HG02588 (cell line): Measurements from ENCODE around the gene FLNB.

Experiments used
- ATAC-seq: cut with Tn5 transposase; IDR thresholded peaks from one replicate; pipeline ENCODE4 v1.9.1; 2021; ENCODE audit warnings: mild to moderate bottlenecking, moderate library complexity; ENCODE audit not compliant: unreplicated experiment

Gene FLNB

DNA sequence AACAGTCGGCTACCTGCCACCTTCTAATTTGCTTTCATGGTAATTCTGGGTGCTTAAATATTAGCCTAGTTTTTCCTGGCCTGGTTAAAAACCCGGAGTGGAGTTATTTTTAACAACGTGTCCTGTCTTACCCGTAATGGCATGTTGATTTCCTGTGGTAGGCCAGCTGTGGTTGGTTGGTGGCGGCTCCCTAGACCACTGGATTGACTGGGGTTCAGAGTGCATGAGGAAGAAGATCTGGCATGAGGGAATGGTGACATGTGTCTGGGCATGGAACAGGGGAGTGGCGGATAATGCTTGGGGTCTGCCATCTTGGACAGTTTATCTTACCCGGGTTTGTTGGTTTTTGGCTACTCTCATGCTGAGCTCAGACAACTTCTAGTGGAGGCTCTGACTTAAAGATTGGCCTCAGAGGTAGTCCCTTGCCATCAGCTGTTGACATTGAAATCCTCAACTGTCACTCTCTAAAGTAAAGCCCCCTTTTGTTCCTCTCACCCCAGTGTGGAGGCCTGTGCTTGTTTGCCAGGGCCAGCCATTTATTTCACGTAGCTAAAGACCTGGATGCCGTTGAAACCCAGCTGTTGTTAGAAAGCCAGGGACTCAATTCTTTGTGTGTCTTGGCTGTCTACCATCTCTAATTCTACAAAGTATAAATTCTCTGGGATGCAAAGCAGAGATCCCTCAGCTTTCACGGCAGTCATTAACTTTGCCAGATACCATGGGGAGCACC lies 121.0 kb downstream of the FLNB start:
- no peak for ATAC-seq

DNA sequence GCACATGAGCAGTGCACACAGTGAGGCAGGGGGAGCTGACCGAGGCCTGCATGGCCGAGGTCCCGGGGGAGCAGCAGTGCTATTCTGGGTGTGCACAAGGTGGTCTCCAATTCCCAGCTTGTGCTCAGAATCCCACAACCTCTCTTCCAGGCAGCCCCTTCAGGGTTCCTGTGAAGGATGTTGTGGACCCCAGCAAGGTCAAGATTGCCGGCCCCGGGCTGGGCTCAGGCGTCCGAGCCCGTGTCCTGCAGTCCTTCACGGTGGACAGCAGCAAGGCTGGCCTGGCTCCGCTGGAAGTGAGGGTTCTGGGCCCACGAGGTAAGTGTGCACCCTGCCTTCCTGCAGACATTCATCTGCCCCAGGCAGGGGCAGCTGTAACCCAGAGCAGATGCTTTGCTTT lies 122.4 kb downstream of the FLNB start:
- ATAC-seq: no peak

DNA sequence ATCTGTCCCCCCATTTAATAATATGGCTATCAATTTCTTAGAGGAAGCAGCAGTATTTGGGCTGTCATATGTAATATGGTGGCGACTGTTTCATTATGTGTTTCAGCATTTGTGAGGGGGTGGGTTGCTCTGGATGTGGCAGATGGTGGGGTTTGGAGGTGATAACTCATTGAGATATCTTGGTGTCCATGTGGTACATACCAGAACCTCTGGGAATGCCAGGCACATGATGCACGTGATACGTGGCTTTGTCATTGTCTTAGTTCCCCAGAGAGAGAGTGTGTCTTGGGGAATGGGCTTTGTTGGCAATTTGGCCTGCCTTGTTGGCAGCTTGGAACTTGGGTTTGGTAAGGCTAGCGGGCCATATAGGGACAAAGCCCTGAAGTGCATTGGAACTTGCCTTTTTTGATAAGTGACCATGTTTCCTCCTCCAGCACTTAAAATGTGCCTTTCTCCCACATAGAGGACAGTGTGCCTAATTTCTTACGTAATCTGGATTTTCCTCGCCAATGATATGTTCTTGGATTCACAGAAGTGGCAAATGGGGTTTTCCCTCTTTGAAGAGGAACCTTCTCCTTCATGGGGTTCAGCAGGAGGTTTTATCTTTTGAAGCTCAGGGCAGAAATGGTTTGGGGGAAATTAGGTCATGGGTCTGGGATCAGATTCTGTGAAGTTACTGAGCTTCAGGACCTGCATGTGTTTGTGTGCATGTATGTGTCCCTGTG lies 123.0 kb downstream of the FLNB start:
- ATAC-seq: no peak

GRCh38 chr3:58132850-58133249 lies 124.6 kb downstream of the FLNB start:
- ATAC-seq: no peak

DNA sequence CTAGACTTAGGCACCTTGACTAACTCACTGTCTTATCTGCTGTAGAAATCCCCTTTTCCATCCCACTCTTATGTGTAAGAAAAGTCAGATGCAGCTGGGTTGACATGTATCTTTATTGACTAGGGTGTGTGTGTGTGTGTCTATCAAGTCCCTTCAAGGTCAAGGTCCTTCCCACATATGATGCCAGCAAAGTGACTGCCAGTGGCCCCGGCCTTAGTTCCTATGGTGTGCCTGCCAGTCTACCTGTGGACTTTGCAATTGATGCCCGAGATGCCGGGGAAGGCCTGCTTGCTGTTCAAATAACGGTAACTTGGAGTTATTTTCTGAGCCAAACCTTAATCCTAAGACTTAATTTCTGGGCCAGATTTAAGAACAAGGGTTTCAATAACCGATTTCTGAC lies 126.2 kb downstream of the FLNB start:
- ATAC-seq: no peak

DNA sequence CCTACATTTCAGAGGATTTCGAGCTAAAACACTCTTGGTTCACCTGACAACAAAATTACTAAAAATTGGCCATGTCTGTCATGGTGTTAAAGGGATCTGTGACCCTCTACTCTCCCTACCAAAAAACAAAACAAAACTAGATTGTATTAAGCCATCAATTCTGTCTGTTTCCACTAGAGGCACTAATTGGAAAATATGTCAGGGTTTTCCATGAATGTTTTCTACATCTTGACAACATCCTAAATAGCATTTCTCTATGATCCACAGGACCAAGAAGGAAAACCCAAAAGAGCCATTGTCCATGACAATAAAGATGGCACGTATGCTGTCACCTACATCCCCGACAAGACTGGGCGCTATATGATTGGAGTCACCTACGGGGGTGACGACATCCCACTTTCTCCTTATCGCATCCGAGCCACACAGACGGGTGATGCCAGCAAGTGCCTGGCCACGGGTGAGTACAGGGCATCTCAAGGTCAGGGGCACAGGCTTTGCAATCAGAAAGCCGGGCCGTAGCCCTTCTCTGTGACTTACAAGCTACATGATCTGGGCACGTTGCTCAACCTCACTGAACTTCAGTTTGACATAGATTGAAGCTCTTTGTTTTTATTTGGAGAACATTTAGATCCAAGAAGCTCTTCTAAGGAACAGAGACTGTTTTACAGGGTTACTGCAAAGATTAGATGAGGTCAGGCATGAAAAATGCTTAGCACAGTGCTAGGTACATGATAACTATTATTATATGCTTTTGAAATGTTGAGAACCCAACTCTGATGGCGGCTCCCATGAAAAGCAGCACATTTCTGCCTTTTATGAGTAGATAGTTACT lies 127.7 kb downstream of the FLNB start:
- no peak for ATAC-seq

DNA sequence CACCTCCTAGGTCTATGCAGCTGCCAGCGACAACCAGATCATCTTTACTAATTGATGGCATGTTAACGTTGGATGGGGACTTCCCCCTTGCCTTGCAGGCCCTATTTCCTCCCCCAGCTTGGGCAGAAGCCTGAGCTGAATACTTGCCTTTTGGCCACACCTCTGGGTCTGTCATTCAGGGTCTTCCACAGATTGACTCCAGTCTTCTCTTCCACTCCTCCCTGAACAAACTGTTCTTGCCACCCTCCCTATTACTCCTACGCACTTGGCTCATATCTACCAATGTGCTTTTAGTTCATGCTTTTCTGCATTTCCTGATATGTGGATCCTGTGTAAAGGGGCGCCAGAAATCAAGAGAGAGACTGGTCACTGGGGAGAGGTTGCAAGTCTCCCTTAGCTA lies 129.1 kb downstream of the FLNB start:
- no peak for ATAC-seq

DNA sequence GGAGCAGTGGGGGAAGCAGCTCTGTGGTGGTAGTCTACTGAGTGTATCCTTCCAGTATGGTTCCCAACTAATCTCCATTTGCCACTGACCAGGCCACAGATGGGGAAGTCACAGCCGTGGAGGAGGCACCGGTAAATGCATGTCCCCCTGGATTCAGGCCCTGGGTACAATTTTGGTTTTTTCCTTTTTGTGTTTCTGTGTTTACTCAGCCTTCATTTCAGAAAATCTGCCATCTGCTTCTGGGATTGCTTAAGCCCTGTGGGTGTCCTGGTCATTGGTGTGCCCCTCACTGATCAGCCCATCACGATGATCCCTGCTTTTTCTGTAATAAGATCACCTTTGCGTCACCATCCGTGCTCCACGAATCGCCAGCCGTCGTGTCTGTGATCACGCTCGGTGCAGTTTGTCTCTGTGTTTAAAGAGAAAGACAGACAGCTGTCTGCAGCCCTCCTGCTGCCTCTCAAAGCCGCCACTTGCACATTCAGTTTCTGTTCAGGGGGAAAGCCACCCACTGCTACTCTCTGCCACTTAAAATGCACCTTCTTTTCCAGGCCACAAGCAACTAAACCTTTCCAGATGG lies 133.6 kb downstream of the FLNB start:
- no peak for ATAC-seq

DNA sequence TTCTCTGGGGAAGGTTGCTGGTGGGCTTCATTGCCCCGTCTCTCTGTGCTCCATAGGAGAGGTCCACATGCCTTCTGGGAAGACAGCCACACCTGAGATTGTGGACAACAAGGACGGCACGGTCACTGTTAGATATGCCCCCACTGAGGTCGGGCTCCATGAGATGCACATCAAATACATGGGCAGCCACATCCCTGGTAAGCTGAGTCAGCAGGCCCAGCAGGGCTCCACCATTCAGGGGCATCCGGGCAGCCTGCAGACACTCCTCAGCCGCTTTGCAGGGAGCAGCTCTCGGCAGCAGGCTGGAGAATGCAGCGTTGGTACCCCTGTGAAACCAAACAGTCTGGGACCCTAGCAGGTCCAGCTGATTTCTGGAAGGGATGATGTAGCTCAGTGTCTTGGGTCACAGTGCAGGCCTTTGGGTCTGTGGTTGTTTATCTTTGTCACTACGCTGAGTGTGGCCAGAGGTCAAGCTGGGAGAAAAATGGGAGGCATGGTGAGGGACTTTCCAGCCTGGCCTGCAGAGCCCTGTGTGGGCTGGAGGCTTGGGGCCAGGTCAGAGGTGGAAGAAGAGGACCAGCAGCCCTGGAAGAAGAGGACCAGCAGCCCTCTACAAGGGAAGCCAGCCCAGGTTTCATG lies 135.3 kb downstream of the FLNB start:
- ATAC-seq: no peak

- no peak for ATAC-seq
These were observed 136.5 kb downstream of the FLNB start for GRCh38 chr3:58144478-58145325.

DNA sequence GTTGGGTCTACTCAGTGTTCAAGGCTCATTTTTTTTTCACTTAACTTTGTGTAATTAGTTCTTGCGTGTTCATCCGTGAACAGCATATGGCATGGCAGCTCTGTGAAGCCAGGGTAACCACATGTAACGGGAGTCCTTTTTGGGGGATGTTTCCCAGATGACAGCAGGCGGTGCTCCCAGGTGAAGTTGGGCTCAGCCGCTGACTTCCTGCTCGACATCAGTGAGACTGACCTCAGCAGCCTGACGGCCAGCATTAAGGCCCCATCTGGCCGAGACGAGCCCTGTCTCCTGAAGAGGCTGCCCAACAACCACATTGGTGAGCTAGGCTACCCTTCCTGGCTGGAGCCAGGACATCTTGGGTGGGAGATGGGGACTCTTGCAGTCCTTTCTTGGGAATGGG lies 139.8 kb downstream of the FLNB start:
- ATAC-seq: no peak

GRCh38 chr3:58150130-58150809 lies 142.0 kb downstream of the FLNB start:
- ATAC-seq: no peak

DNA sequence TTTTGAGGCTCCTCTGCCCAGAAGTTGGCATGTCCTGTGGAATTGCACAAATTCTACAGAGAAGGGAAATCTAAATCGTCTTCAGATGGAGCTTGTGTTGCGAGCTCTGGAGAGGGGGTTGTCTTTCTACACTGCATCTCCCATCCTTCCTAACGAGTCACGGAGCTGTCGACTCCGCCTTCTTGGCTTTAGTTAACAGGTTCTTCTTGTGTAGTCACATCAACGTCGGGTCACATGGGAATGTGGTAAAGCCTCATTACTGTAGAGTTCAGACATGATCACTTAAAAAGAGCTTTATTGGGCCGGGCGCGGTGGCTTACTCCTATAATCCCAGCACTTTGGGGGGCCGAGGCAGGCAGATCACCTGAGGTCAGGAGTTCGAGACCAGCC lies 142.6 kb downstream of the FLNB start:
- ATAC-seq: no peak

GRCh38 chr3:58151637-58152036 lies 143.4 kb downstream of the FLNB start:
- no peak for ATAC-seq

DNA sequence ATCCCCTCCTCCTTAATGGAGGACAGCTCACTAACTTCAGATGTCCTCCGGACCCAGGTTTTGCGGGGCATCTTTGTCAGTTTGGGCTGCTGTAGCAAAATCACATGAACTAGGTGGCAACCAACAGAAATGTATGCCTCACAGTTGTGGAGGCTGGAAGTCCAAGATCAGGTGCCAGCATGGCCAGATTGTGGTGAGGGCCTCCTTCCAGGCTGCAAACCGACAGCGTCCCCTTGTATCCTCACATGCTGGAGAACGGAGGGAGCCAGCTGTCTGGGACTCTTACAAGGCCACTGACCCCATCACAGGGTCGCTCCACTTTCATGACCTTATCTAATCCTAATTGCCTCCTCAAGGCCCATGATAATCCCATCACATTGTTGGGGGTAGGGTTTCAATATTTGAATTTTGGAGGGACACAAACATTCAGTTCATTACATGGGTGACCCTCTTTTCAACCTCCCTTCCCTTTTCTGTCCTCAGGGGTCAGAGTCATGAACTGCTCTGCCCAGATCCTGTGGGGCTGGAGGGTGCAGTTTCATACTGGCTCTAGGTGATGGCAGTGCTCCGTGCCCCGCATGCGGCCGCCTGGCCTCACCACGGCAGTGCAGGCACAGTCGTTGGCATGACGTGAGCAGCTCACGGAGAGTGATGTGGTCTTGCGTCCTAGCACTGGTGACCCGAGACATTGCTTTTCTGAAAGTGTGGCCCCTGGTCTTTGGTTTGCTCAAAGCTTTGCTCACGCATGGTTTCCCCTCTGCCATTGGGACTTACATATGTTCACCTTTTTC lies 144.2 kb downstream of the FLNB start:
- ATAC-seq: no peak

DNA sequence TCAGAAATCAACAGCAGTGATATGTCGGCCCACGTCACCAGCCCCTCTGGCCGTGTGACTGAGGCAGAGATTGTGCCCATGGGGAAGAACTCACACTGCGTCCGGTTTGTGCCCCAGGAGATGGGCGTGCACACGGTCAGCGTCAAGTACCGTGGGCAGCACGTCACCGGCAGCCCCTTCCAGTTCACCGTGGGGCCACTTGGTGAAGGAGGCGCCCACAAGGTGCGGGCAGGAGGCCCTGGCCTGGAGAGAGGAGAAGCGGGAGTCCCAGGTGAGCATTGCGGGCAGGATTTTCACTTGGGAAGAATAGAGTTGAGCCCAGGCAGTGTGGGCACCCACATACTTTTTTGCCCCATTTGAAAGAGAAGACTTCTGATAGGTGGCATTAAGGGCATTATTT lies 145.1 kb downstream of the FLNB start:
- no peak for ATAC-seq

DNA sequence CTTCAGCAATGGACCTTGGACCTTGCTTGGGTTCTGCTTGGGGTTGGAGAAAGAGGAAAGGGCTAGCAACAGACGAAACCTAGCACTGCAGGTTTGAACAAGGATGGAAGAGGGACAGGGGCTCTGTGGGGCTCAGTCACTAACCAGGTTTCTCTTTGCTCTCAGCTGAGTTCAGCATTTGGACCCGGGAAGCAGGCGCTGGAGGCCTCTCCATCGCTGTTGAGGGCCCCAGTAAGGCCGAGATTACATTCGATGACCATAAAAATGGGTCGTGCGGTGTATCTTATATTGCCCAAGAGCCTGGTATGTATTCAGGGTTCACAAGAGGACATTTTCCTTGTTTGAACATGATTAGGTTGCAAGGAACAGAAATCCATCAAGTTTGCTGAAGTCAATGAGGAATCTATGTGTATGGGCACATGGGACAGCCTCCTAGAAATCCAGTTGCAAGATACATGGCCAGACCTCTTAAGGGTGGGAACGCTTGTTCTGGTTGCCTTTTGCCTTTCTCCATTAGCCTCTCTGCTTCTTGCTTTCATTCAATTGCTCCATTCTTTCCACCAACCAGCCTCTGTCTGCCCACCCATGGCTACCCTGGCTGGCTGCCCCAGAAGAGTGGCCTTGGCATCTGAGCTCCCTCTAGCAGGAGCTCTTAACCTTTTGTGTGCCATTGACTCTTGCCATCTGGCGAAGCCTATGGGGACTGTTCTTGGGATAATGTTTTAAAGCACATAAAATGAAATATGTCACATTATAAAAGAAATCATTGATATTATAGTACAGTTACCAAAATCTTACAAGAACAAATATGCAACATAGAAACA lies 146.6 kb downstream of the FLNB start:
- no peak for ATAC-seq

- no peak for ATAC-seq
These were observed 147.6 kb downstream of the FLNB start for GRCh38 chr3:58155838-58156237.
